NCI-H2227 (cell line): ENCODE measurements around the gene PTPRG.

Experiments used
- DNase-seq: peaks from one replicate; lab custom pipeline; 2025; ENCODE audit not compliant: unreplicated experiment; lab: John Stamatoyannopoulos, UW

Gene PTPRG

DNA sequence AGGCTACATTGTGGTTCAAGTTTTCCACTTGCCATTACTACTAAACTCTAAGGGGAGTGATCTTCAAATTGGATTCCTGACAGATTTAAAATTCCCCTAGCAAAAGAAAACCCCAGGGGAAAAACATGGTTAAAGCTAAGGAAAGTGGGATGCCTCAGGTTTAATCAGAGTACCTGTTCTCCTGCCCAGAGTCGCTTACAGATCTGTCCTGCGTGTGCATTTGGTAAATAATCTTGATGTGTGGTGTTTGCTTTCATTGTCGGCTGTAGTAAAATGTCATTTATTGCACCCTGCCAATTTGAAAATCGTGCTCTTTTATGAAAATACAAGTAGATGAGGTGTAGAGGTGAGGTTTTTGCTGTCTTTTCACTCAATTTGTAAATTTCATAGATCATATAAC lies 323.4 kb downstream of the PTPRG start:
- DNase-seq: no peak

DNA sequence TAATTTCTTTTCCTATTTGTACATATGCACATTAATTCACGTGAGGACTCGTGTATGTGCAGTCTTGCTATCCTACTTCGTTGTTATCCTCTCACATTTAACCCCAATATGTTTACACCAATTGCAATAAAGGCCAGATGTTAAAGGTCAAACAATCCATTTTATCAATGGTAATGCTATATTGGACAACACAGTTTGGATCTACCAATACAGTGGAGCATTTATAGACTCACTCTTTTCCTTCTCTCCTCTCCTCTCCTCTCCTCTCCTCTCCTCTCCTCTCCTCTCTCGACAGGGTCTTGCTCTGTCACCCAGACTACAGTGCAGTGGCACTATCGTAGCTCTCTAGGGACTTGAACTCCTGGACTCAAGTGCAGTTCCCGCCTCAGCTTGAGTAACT lies 324.0 kb downstream of the PTPRG start:
- DNase-seq: no peak

DNA sequence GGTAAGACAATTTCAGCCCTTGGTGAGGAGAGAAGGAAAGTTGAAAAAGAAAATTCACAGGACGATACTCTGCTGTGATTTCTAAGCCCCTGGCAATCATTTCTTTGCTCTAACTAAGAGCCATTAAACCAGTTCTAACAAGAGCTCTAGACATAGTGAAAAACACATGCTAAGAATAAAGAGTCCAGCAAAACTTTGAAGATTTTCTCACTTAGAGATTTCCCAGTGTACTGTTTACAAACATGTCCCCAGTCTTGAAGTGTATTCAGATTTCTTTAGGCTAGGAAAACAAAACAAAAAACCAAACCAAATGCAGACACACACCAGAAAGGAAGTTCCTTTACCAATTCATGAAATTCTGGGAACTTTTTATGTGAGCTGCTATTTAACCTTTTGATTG lies 325.8 kb downstream of the PTPRG start:
- DNase-seq: no peak

DNA sequence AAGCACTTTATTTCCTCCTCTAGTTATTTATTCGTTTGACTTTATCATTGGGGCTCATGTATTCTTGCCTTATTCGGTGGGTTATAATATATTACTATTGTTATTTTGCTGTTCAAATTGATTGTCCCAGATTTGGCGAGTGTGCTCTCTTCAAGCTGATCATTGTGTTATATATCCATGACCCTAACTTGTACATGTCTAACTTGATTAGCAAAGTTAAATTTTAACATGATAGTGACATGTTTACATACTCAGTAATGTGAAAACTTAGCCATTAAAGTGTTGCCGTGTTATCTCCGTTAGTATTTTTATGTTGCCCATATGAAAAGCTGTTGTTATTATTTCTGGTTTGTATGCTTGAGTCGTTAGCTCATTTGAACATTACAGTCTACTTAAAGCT lies 327.9 kb downstream of the PTPRG start:
- DNase-seq: no peak

DNA sequence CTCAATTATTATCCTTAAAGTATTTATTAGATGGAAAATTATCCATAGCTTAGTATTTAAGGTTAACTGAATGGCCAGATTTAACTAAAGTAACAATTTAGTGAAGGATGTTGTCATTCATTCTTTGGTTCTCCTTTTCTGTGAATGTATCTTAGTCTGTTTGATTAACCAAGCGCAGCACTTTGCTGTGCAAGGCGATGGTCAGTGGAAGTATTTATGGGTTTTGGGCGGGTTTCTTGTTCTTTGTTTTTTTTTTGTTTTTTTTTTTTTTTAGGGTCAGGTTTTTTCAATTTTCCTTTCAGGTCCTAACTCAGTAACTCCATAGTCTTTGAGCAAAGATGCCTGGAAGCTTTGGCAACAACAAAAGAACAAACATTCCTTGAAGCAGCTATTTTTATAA lies 328.8 kb downstream of the PTPRG start:
- no peak for DNase-seq

DNA sequence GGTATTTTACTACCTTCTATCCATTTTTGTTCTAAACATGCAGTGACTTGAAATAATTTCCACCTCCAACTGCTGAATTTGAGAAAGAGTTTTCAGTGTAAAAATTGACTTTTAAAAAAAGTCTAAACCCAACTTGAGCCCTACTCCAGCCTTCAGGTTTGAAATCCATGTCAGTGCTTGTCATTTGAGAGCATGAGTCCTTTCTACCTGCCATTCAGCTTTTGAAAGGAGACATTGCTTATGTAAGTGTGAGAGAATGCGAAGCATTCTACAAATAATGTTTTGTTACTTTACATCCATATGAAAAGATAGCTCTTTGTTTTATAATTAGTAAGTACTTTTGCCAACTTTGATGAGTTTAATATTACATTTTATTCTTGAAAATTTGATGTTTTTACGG lies 329.2 kb downstream of the PTPRG start:
- no peak for DNase-seq

DNA sequence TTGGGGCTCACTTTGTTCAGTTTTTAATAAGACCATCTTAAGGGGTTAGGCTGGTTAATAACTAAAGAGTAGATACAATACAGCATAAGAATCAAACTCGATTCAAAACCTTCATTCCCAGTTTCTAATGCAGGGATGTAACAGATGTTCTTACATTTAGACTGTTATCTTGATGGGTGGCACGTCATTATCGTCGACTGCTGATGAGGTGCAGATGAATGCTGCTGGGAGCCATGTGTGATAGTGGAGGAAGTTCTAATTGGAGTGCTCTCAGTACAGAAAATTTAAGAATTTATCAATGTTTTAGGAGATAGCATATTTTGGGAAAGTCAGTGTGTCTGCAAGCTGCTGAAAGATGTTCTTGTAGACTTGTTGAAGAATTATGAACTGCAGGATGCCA lies 331.5 kb downstream of the PTPRG start:
- DNase-seq: no peak

DNA sequence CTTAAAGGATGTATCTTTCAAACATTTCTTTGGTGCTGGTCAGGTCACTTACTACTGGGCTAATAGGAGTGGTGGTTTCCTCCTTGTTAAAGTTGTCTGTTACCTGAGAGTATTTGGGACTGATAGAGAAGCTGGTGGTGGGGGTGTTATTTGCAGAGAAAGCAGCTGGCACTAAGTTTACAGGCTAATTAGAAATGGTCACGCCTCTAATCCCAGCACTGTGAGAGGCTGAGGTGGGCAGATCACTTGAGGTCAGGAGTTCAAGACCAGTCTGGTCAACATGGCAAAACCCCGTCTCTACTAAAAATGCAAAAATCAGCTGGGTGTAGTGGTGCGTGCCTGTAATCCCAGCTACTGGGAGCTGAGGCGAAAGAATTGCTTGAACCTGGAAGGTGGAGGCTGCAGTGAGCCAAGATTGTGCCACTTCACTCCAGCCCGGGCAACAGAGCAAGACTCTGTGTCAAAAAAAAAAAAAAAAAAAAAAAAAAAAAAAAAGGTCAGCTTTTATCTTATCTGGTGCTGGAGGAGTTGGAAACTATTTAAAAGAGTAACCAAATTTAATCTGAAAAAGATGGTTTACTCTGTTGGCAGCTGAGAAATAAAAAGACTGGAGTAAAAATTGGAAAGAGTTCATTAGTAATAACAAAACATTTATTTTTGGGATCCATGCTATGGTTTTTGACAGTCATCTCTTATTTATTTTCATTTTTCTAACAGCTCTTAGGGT lies 332.6 kb downstream of the PTPRG start:
- DNase-seq: no peak

DNA sequence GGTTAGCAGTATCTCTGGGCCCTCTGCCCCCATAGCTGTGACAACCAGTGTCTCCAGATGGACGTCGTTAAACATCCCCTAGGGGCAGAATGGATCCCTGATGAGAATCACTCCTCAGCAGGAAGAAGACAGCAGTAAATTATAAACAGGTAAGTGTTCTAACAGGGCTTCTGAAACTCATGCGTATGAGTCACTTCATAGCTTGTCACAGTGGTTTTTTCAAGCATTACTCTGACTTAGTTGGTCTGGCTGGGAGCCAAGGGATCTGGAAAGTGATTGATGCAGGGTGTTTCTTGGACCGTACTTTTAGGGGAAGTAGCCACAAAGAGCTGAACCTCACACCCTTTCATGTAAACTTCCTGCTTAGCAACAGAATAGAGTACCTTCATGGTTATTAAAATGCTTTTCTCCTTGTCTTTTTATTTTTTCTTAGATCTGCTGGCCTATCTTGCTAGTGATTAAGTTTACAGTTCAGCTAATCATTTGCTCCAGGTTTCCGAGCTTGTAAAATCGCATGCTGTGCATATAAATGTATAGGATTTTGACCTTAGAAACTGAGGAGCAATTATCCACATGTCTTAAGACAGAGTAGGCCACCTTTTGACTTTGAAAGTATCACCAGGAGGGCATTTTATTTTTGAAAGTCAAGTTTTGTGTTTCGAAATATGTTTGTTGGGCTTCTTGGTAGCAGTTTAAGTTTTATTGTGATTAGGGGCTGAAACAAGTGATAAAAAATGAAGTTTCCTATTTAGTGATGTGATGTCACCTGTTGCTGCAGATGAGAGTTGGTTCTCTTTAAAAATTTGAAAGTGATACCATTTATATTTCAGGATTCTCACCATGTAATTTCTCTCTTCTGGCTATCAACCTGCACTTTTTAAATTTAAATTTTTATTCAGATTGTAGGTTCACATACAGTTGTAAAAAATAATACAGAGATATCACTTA lies 333.9 kb downstream of the PTPRG start:
- DNase-seq: peak; percentile 10

DNA sequence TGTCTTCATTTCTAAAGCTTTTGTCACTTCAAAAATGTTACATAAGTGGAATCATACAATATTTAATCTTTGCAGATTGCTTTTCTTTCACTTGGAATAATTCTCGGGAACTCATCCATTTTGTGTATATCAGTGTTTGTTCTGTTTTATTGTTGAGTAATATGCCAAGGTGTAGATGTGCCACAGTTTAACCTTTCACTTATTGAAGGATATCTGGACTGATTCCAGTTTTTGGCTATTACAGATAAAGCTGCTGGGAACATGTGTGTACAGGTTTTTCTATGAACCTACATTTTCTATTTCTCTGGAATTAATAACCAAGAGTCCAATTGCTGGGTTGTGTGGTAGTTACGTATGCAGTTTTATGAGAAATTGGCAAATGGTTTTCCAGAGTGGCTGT lies 334.9 kb downstream of the PTPRG start:
- no peak for DNase-seq

DNA sequence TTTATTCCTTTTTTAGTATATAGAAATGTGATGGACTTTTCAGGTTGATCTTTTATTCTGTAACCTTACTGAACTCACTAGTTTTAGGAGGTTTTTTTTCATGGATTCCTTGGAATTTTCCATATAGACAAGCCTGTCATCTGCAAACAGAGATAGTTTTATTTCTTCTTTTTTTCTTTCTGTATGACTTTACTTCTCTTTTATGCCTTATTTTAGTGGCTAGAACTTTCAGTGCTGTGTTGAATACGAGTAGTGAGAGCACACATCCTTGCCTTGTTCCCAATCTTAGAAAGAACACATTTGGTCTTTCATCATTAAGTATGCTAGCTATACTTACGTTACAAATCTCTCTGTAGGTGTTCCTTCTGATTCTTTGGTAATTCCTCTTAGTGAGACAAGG lies 336.5 kb downstream of the PTPRG start:
- DNase-seq: no peak

DNA sequence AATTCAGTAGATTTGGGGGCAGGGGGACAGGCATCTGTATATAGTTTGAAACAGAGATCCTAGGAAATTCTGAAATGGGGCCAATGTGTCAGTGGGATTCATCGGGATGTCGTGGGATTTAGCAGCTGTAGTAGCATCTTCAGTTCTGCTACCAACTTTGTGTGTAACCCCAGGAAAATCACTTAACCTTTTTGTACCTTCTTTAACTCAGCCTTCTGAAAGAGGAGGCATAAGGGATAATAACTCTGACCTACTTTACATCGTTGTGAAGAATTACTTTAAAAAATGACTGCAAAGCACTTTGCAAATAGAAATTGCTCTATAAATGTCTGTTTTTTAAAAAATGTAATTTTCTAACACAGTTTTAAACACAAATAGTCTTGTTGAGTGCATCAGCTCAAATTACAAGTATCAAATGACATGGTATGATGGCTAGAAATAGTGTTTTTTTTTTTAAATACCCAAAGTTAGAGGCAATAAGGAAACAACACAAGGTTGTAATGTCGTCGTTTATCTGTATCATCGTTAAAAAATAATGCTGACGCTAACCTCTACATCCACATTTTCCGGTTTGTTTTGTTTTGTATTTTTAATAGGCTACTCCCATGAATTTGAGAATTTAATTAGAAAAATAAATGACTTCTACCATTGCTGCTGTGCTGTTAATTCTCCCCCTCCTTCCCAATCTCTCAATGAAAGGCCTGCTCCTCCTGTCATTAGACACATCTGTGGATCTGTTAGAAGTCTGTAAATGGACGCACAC lies 338.5 kb downstream of the PTPRG start:
- DNase-seq: no peak

DNA sequence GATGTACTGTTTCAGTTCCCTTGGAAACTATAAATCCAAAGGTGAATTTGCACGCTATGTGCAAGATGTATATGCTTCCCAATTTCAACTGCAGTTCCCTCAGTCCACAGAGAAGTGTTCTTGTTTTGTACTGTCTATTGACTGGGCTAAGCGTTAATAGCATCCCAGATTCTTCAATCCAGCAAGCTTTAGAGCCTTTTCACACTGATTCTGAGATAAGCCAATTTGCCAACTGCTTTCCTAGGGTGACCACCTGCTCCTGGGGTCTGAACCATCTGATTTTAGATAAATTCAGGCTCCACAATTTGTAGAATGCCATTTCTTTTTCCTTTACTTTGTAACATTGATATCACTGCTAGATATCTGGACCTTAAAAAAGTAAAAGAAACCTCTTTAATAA lies 340.1 kb downstream of the PTPRG start:
- DNase-seq: no peak

DNA sequence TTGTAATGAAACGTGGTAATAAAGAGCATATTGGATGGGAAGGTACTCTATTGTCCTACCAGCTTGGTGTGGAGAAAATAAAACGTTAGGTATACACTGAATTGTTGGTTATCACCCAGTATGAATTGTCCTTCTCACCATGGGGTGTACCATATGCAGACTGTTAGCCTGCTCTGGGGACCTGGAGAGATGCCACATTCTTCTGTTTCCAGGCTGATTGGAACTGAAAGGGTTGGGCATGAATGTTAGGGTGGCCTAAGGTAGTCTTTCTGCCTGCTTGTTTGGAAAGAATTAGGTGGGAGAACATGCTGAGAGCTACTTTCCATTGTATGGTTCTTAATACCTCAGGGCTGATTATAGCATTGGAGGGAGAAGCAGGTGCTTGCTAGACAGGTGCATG lies 340.6 kb downstream of the PTPRG start:
- DNase-seq: no peak

DNA sequence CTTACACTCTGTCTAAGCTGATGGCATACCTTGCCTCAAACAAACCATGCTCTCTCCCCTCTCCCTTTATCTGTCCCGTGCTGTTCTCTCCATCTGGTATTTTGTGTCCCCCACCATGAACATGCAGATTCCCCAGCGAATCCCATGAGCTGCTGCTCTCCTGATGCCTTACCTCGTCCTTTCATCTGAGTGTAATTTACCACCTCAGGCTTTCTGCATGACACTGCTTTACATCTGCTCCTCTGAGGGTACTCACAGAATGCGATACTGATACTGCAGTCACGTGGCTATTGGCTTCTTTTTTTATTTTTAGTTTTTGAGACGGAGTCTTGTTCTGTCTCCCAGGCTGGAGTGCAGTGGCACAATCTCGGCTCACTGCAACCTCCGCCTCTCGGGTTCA lies 341.7 kb downstream of the PTPRG start:
- DNase-seq: no peak

DNA sequence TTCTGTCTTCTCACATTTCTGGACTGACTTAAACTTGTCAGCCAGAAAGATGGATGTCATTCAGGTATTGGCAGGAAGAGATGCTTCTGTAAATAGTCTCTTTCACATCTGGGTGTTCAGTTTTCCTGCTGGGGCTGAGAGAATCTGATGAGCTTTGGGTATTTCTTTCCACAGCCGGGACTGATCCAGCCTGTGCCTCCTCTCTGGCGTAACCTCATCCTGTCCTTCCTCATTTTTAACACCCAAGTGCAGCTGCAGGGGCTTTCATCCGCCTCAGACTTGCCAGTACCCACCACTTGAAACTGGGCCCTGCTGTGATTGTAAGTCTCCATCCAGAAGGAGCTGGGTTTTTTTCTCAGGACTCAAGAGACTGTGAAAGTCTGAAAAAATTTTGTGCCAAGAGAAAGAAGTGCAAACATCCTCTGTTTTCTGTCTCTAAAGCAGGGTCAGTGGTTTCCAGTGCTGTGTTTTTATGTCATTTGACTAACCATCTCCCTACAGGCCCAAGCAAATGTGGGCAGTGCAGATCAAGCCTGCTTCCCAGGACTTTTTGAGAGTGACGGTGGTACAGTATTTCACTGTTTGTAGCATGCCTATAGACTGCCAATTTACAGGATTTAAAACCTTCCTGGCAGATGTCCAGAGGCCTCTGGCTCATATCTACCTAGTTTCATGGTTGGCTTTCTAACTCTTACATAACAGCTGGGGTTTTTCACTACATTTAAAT lies 342.7 kb downstream of the PTPRG start:
- DNase-seq: peak; percentile 6

DNA sequence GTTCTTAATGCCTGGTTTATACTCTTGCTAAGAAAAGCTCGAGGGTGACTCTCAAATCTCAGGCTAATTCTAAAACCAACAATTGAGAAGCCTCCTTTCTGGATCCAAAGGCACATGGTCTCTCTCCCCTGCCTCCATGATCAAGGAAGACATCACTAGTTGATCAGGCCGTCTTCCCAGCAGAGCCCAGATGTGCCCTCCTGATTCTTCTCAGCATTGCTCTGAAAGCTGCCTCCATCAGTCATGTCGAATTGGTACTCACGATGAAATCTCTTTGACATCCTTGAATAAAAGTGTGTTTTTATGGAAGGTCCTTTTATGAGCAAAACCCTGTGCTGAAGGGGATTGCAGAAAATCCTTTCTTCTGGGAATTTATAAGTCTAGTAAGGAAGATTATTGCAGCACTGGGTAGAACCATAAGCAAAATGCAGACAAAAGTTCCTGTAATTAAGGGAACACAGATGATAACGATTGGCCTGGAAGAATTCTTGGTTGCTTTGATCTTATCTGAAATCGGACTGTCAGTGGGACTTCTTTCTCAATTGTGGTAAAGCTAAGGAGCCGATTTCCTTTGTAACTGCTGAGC lies 345.9 kb downstream of the PTPRG start:
- DNase-seq: no peak

DNA sequence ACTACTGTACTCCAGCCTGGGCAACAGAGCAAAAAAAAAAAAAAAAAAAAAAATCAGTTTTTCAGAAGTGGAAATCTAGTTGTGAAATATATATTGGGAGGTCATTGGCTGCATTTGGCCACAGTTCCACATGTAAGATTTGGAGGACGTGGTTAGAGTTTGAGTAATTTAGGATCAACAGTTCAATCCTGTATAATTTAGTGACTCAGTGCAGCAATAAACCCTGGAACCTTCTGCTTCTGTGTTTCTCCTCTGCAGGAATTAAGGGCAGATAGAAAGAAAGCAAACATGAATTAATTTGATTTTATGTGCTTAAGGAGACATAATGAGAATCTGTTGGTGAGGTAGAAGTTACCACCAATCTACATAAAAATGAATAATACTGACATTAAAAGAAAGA lies 347.0 kb downstream of the PTPRG start:
- no peak for DNase-seq

DNA sequence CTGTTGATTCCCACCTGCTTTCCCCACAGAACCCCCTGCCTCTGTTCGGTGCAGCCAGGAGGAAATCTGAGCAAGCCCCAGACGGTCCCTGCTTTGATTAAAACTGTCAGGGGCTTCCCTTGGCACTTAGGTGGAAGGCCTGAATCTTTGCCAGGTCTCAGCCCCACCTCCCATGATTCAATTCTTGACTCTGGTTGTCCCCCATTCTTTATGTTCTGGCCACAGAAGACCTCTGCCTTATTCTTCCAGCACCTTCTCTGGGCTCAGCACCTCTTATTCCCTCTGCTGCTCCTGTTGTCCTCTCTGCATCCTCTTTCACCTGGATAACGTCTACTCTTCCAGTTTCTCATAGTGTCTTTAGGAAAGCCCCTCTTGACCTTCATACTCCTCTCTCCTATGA lies 349.4 kb downstream of the PTPRG start:
- DNase-seq: no peak

DNA sequence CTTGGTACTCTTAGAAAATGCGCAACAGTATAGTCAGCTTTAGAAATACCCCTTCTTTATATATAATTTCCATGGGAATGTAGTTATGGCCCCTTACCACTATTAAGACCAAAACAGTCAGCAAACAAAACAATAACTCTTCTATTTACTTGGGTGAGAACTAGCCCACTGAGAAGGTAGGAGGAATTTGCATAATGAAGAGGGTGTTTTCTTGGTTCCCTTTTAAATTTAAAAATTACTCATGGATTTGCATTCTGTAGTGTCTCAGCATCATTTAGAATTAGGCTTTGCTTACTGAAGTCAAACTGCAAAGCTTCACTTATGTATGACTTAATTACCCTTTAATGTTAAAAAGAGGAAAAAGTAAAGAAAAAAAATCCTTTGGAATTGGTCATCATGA lies 350.8 kb downstream of the PTPRG start:
- DNase-seq: no peak

DNA sequence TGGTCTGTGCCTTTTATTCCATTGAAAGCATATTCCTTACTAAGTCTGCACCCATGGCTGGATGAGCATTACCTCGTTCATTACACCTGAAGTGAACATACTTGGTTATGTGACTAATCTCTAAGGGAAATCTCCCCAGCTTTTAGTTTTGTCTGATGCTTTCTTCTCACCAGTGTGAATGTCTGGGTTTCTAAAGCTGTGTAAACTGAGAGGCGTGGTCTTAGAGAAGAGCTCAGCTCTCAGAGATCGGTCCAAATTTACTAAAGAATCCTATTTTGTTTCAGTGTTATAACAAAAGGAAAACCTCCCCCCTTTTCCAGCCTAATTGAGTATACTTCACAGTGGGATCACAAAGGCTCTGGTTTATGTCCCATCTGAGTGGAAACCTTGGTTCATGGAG lies 352.3 kb downstream of the PTPRG start:
- DNase-seq: no peak
